SK-N-SH (cell line): ENCODE measurements around the gene CSNK2A1. TPM values are rescaled to one million over a fixed set of nuclear protein-coding genes. Genes with fewer than 3 reads are reported as not detected.
A peak's percentile ranks its signal among the peaks of the same experiment; 100 is the strongest.

ENCODE experiments used
- CHD2 ChIP-seq: fragments of 150-350 bp; IDR thresholded peaks from 2 replicates; pipeline ENCODE4 v1.6.1; 2018; ENCODE audit warnings: low read length; ENCODE audit not compliant: partially characterized antibody
- CTCF ChIP-seq: fragments of 200-600 bp; sonication (generic); IDR thresholded peaks from 2 replicates; pipeline ENCODE4 v1.6.1; 2017; ENCODE audit warnings: antibody characterized with exemption, mild to moderate bottlenecking, moderate library complexity
- FOXJ3 ChIP-seq: sonication (generic); formaldehyde crosslinking; IDR thresholded peaks from 2 replicates; pipeline ENCODE4 v1.5.1; 2020; ENCODE audit warnings: mild to moderate bottlenecking, missing genetic modification reagents
- FOXM1 ChIP-seq: IDR thresholded peaks from 2 replicates; pipeline ENCODE4 v1.4.0; 2012; ENCODE audit warnings: low read depth, mild to moderate bottlenecking
- GABPA ChIP-seq: IDR thresholded peaks from 2 replicates; pipeline ENCODE4 v1.4.0; 2012; ENCODE audit warnings: low read depth, mild to moderate bottlenecking
- MXI1 ChIP-seq: IDR thresholded peaks from 2 replicates; pipeline ENCODE4 v1.6.1; 2012; ENCODE audit warnings: mild to moderate bottlenecking, low read depth, low read length, improper control_type of control experiment
- NRF1 ChIP-seq: IDR thresholded peaks from 2 replicates; pipeline ENCODE4 v1.6.1; 2012; ENCODE audit warnings: low read depth, mild to moderate bottlenecking, low read length
- RAD21 ChIP-seq: IDR thresholded peaks from 2 replicates; pipeline ENCODE4 v1.6.1; 2012; ENCODE audit warnings: mild to moderate bottlenecking, low read length
- REST ChIP-seq: IDR thresholded peaks from 2 replicates; pipeline ENCODE4 v1.6.1; 2012; ENCODE audit warnings: mild to moderate bottlenecking, low read depth, low read length, moderate library complexity
- SIN3A ChIP-seq: IDR thresholded peaks from 2 replicates; pipeline ENCODE4 v1.6.1; 2012; ENCODE audit warnings: low read depth, mild to moderate bottlenecking, low read length, moderate library complexity, borderline replicate concordance
- SMC3 ChIP-seq: IDR thresholded peaks from 2 replicates; pipeline ENCODE4 v1.6.1; 2012; ENCODE audit warnings: low read depth, low read length, improper control_type of control experiment
- TCF12 ChIP-seq: IDR thresholded peaks from 2 replicates; pipeline ENCODE4 v1.4.0; 2012
- ZBTB33 ChIP-seq: IDR thresholded peaks from 2 replicates; pipeline ENCODE4 v1.4.0; 2012; ENCODE audit warnings: low read depth, borderline replicate concordance
- polyA plus RNA-seq, 3 experiments: library from polyadenylated mRNA; depleted of rRNA; stranded (reverse); fragments of >200 nt; gene quantifications; 2 replicates each; pipeline ENCODE4 v1.2.3, GENCODE V29; 2012

CSNK2A1 gene
- polyA plus RNA-seq, 1 of the 3 experiments (the other 2 are of a cell fraction) = 61.9 TPM

GRCh38 chr20:561437-562231 lies 18.0 kb upstream of the CSNK2A1 start (continued):
- TF ChIP-seq REST = no peak
- TF ChIP-seq RAD21 = peak; percentile 95
- TF ChIP-seq SMC3 = peak; percentile 99
- TF ChIP-seq ZBTB33 = no peak
- TF ChIP-seq SIN3A = no peak
- TF ChIP-seq NRF1 = 0 out of 2 replicates have a peak, but pooled peaks have one; percentile 14
- no peak for TF ChIP-seq GABPA
- no peak for TF ChIP-seq CHD2
- no peak for TF ChIP-seq MXI1
- no peak for TF ChIP-seq FOXJ3 (CRISPR knock-in tag)
- TF ChIP-seq FOXM1 = no peak
- TF ChIP-seq TCF12 = no peak
- TF ChIP-seq CTCF = peak; percentile 94
